ENCODE results near the gene DMAC2. TPM values are rescaled to one million over a fixed set of nuclear protein-coding genes. Genes with fewer than 3 reads are reported as not detected.

Gene DMAC2
- total RNA-seq, 1 donor from 2014 or later = 54.9 TPM

DNA sequence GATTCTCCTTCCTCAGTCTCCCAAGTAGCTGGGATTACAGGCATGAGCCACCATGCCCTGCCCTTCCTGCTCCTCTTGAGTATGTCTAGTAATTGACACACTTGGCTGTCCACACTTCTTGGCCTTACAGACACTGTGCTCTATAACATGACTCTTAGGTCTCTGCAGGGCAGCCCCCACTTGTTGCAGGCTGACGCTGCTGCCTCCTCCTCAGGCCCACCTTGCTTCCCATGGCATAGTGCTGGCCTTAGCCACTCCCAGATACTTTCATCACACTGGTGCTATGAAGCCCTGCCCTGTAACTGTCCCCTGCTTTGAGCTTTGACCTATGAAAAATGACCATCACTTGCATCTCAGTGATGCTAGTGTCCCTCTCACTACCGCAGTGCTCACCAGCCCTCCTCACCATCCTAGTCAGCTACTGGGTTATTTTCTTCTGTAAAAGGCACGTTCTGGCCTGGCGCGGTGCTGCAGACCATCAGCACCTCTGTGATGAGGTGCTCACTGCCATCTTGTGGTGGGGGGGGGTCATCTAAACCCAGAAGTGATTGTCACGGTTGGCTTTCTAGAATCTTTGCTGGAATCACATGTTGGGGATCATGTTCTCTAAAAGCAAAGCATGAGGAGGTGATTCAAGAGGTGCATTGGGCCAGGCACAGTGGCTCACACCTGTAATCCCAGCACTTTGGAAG is 13.0 kb upstream of the DMAC2 start:
- no peak for TF ChIP-seq CTCF (conservative IDR thresholded peaks at IDR 0.05; ENCODE audit: low read depth, low read length)
- no peak for DNase-seq (ENCODE audit: low read depth)
- H3K4me3 ChIP-seq (ENCODE audit: low read depth, low read length) = no peak overlapping the region

DNA sequence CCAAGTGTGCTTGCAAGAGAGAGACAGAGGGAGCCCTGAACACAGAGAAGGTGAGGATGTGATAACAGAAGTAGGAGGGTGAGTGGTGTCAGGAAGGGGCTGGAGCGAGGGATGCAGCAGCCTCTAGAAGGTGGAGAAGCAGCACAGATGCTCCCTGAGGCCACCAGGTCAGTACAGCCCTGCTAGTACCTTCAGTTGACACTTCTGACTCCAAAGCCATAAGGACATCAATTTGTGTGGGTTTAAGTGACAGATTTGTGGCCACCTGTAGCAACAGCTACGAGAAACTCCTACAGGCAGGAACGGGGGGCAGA is 10.1 kb upstream of the DMAC2 start:
- no peak for TF ChIP-seq CTCF (conservative IDR thresholded peaks at IDR 0.05; ENCODE audit: low read depth, low read length)
- DNase-seq (ENCODE audit: low read depth) = no peak
- H3K4me3 ChIP-seq (ENCODE audit: low read depth, low read length) = no peak overlapping the region

- DNase-seq (ENCODE audit: low read depth) = no peak
- TF ChIP-seq CTCF (conservative IDR thresholded peaks at IDR 0.05; ENCODE audit: low read depth, low read length) = peak; percentile 99
- peak overlapping the region; percentile 24 for H3K4me3 ChIP-seq (ENCODE audit: low read depth, low read length)
Measured at GRCh38 chr19:41449079-41449864, 9.6 kb upstream of the DMAC2 start.

DNA sequence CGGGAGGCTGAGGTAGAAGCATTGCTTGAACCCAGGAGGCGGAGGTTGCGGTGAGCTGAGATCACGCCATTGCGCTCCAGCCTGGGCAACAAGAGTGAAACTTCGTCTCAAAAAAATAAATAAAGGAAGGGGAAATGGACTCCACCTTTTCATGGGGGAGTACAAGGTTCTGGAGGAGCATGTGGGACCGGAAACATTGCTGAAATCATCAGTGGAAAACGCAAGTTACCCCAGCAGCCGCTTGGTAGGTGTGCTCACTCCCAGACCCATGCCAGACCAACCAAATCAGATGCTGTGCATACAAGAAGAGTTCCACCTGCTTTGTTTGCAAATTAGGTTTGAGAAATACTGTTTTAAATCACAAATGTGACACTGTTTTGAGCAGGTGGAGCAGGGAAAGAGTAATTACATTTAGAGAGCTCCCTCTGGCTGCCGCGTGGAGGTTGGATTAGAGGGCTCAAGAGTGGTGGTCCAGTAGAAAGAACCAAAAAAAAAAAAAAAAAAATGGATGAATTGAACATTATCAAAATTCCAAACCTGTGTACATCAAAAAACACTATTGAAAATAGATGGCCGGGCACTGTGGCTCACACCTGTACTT is 8.1 kb upstream of the DMAC2 start:
- DNase-seq (ENCODE audit: low read depth) = no peak
- no peak for TF ChIP-seq CTCF (conservative IDR thresholded peaks at IDR 0.05; ENCODE audit: low read depth, low read length)
- no peak overlapping the region for H3K4me3 ChIP-seq (ENCODE audit: low read depth, low read length)

- no peak overlapping the region for H3K4me3 ChIP-seq (ENCODE audit: low read depth, low read length)
- no peak for TF ChIP-seq CTCF (conservative IDR thresholded peaks at IDR 0.05; ENCODE audit: low read depth, low read length)
- no peak for DNase-seq (ENCODE audit: low read depth)
Measured at GRCh38 chr19:41445575-41445974, 5.9 kb upstream of the DMAC2 start.

DNA sequence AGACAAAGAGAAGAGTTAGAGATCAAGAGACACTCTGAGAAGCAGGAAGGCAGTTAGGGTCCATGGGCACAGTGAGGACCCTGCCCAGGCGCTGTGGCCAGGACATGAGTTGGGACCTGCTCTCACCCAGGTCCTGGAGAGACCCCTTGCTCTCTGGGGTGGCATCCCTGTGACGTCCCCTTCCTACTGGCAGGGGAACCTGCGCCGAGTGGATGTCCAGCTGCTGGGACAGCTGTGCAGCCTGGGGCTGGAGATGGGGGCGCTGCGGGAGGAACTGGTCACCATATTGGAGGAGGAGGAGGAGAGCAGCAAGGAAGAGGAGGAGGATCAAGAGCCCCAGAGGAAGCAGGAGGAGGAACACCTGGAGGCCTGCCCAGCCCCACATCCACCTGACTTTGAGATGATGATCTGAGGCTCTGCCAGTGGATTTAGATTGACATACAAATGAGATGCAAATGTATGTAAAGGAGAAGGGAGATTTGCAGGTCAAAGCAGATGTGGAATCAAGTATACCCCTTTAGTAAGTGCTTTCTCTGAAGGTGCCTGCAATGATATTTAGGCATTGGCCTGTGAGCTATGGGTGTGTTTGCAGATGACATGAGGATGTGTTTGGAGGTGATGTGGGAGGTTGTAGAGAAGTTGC is 4.2 kb upstream of the DMAC2 start:
- no peak for DNase-seq (ENCODE audit: low read depth)
- no peak overlapping the region for H3K4me3 ChIP-seq (ENCODE audit: low read depth, low read length)
- no peak for TF ChIP-seq CTCF (conservative IDR thresholded peaks at IDR 0.05; ENCODE audit: low read depth, low read length)

Data from epithelial cell of proximal tubule (primary cell).